ENCODE measurements around the gene FHIT.

FHIT gene

DNA sequence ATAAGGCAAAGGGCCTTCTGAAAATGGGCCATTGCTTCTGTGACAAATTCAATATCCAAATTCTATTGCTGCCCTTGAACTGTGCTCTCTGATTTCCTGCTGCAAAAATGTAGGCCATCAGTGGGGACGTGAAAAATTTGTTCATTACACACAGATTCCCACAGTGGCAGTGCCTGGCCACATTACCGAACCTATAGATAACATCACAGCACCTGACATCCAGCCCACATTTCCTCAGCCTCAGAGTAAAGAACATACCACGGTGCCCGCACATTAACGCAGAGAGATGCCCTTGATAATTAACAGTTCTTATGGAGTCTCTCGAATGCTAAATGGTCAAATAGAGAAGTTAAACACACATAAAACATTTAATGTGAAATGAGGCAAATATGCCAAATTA lies 1269.9 kb downstream of the FHIT start:
- H3K27me3 ChIP-seq (ENCODE audit: control insufficient read depth, insufficient read depth, low read length) = no peaks in the 10 kb centered on the region
- no peaks in the 10 kb centered on the region for H3K4me1 ChIP-seq (ENCODE audit: control insufficient read depth, insufficient read depth, low read length)
- no peak overlapping the region for H3K9ac ChIP-seq (ENCODE audit: low read length)
- H3K27ac ChIP-seq (ENCODE audit: low read depth, low read length) = no peak overlapping the region
- H3K36me3 ChIP-seq (ENCODE audit: control insufficient read depth, insufficient read depth, low read length) = no peaks in the 10 kb centered on the region
- H3K4me3 ChIP-seq (ENCODE audit: low read length) = no peak overlapping the region

GRCh38 chr3:59980576-59980975 lies 1270.7 kb downstream of the FHIT start:
- no peaks in the 10 kb centered on the region for H3K36me3 ChIP-seq (ENCODE audit: control insufficient read depth, insufficient read depth, low read length)
- H3K27me3 ChIP-seq (ENCODE audit: control insufficient read depth, insufficient read depth, low read length) = no peaks in the 10 kb centered on the region
- H3K4me3 ChIP-seq (ENCODE audit: low read length) = no peak overlapping the region
- H3K27ac ChIP-seq (ENCODE audit: low read depth, low read length) = no peak overlapping the region
- no peak overlapping the region for H3K9ac ChIP-seq (ENCODE audit: low read length)
- no peaks in the 10 kb centered on the region for H3K4me1 ChIP-seq (ENCODE audit: control insufficient read depth, insufficient read depth, low read length)

DNA sequence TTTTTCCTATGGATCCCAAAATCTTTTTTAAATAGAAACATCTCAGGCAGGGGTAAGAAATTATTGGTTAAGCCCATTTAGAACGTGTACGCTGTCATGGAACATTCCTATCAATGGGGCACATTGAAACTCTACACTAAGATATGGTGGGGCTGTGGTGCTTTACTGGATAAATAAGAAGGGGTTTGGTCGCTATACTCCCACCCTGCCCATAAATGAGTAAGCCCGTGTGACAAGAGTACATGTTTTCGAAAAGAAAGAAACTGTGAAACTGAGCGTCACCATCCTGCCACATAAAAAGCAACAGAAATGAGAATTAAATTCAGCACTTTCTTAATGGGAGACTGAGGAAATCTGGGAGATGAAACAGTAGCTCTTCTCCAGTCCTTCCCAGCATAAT lies 1271.7 kb downstream of the FHIT start:
- Histone ChIP-seq H3K27me3 (ENCODE audit: control insufficient read depth, insufficient read depth, low read length) (no peaks in the 10 kb centered on the region), H3K36me3 (ENCODE audit: control insufficient read depth, insufficient read depth, low read length) (no peaks in the 10 kb centered on the region), H3K27ac (ENCODE audit: low read depth, low read length) (no peak overlapping the region), H3K4me1 (ENCODE audit: control insufficient read depth, insufficient read depth, low read length) (no peaks in the 10 kb centered on the region), H3K4me3 (ENCODE audit: low read length) (no peak overlapping the region), H3K9ac (ENCODE audit: low read length) (no peak overlapping the region)

DNA sequence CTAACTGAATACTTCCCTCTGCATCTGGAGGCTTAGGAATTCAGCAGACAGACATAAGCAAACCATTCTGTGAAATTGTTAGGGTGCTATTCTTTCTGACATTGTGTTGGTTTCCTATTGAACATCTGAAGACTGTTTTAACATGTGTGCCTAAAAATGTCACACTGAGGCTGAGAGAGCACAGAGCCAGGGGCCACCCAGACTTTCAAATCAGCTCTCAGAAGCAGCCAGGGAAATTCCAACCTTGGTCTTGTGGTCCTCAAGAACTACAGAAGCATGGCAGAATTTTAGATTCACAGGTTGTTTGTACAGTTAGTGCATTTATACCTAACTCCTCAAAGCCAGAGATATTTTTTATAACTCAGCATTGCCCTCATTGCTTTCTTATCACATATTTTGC lies 1272.3 kb downstream of the FHIT start:
- H3K9ac ChIP-seq (ENCODE audit: low read length) = no peak overlapping the region
- no peaks in the 10 kb centered on the region for H3K36me3 ChIP-seq (ENCODE audit: control insufficient read depth, insufficient read depth, low read length)
- H3K4me3 ChIP-seq (ENCODE audit: low read length) = no peak overlapping the region
- no peak overlapping the region for H3K27ac ChIP-seq (ENCODE audit: low read depth, low read length)
- H3K27me3 ChIP-seq (ENCODE audit: control insufficient read depth, insufficient read depth, low read length) = no peaks in the 10 kb centered on the region
- no peaks in the 10 kb centered on the region for H3K4me1 ChIP-seq (ENCODE audit: control insufficient read depth, insufficient read depth, low read length)

DNA sequence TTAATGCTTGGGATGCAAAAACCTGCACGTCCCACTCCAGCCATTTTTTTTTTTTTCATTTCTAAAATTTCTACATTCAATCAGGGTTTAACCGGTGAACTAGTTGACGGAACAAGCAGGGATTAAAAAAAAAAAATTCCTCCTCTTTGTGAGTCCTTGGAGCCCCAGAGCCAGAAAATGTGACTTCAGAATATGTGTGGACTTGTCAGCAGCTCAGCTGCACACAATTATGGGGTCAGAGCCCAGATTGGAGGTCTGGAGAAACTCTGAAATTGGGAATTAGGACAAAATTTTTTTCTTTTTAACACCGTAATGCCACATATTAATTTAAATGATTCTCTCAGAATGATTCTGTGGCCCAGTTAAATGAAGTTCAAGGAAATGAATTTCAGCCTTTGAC lies 1280.5 kb downstream of the FHIT start:
- Histone ChIP-seq H3K4me1 (ENCODE audit: control insufficient read depth, insufficient read depth, low read length) (no peaks in the 10 kb centered on the region), H3K27ac (ENCODE audit: low read depth, low read length) (no peak overlapping the region), H3K9ac (ENCODE audit: low read length) (no peak overlapping the region), H3K27me3 (ENCODE audit: control insufficient read depth, insufficient read depth, low read length) (no peaks in the 10 kb centered on the region), H3K36me3 (ENCODE audit: control insufficient read depth, insufficient read depth, low read length) (no peaks in the 10 kb centered on the region), H3K4me3 (ENCODE audit: low read length) (no peak overlapping the region)

DNA sequence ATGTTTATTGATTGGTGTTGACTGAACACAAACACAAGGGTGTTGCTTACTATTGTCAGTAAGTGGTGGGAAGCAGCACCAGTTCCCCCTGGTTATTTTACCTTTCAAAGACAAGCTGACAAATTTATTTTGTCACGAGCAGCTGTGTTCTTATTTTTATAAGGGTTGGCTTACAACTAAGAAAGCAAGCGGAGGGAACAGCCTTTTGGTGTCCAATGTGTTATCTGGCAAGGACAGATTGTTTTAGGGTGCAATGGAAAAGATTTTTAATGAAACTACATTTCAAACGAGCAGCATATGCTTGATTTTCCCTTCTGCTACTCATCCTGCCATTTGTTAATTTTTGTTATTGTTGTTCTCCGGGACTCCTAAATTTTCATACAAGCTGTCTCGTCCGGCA lies 1280.9 kb downstream of the FHIT start:
- Histone ChIP-seq H3K9ac (ENCODE audit: low read length) (no peak overlapping the region), H3K4me3 (ENCODE audit: low read length) (no peak overlapping the region), H3K4me1 (ENCODE audit: control insufficient read depth, insufficient read depth, low read length) (no peaks in the 10 kb centered on the region), H3K36me3 (ENCODE audit: control insufficient read depth, insufficient read depth, low read length) (no peaks in the 10 kb centered on the region), H3K27ac (ENCODE audit: low read depth, low read length) (no peak overlapping the region), H3K27me3 (ENCODE audit: control insufficient read depth, insufficient read depth, low read length) (no peaks in the 10 kb centered on the region)

DNA sequence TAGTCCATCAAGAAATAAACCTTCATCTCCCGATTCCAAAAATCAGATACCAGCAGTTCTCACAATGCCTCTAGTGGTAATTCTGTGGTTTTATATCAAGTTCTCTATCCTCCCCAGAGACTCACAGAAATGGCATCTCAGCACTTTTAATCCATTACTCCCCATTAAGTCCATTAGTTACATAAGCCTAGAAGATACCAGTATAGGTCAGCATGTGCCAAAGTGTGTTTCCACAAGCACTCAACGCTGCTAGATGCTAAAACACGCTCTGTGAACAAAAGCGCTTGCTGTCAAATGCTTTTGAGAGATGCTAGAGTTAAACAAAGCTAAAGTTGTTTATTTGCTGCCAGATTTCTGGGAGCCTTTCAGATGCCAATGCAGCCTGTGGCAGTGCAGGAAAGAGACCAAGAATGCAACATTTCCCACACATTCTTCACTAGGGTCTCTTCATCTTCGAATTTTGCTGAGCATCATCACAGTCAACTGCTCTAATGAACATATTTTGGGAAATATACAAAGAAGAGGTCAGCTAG lies 1282.7 kb downstream of the FHIT start:
- Histone ChIP-seq H3K27ac (ENCODE audit: low read depth, low read length) (no peak overlapping the region), H3K4me1 (ENCODE audit: control insufficient read depth, insufficient read depth, low read length) (no peaks in the 10 kb centered on the region), H3K36me3 (ENCODE audit: control insufficient read depth, insufficient read depth, low read length) (no peaks in the 10 kb centered on the region), H3K9ac (ENCODE audit: low read length) (no peak overlapping the region), H3K4me3 (ENCODE audit: low read length) (no peak overlapping the region), H3K27me3 (ENCODE audit: control insufficient read depth, insufficient read depth, low read length) (no peaks in the 10 kb centered on the region)

- no peaks in the 10 kb centered on the region for H3K4me1 ChIP-seq (ENCODE audit: control insufficient read depth, insufficient read depth, low read length)
- H3K36me3 ChIP-seq (ENCODE audit: control insufficient read depth, insufficient read depth, low read length) = no peaks in the 10 kb centered on the region
- no peak overlapping the region for H3K27ac ChIP-seq (ENCODE audit: low read depth, low read length)
- H3K4me3 ChIP-seq (ENCODE audit: low read length) = no peak overlapping the region
- no peaks in the 10 kb centered on the region for H3K27me3 ChIP-seq (ENCODE audit: control insufficient read depth, insufficient read depth, low read length)
- no peak overlapping the region for H3K9ac ChIP-seq (ENCODE audit: low read length)
These were observed 1287.6 kb downstream of the FHIT start for GRCh38 chr3:59963676-59964075.

- no peak overlapping the region for H3K4me3 ChIP-seq (ENCODE audit: low read length)
- H3K36me3 ChIP-seq (ENCODE audit: control insufficient read depth, insufficient read depth, low read length) = no peaks in the 10 kb centered on the region
- no peak overlapping the region for H3K27ac ChIP-seq (ENCODE audit: low read depth, low read length)
- H3K27me3 ChIP-seq (ENCODE audit: control insufficient read depth, insufficient read depth, low read length) = no peaks in the 10 kb centered on the region
- H3K9ac ChIP-seq (ENCODE audit: low read length) = no peak overlapping the region
- H3K4me1 ChIP-seq (ENCODE audit: control insufficient read depth, insufficient read depth, low read length) = no peaks in the 10 kb centered on the region
These were observed 1294.1 kb downstream of the FHIT start for GRCh38 chr3:59957150-59957549.

DNA sequence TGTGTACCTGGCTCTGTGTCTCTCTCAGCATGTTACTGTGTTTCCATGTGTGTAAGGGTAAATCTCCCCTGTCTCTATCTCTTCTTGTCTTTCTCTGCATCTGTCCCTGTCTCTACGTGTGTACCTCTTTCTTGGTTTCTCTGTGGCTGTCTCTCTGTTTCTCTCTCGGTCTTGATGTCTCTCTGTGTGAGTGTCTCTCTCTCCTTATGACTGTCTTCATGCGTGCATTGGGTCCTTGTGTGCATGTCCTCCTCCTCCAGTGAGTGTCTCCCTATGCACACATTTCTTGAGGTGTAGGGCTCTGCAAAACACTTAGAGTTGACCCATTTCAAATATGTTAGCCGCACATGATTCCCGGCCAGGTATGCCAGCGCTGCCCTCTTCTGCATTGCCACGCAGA lies 1298.1 kb downstream of the FHIT start:
- Histone ChIP-seq H3K4me1 (ENCODE audit: control insufficient read depth, insufficient read depth, low read length) (no peaks in the 10 kb centered on the region), H3K4me3 (ENCODE audit: low read length) (no peak overlapping the region), H3K9ac (ENCODE audit: low read length) (no peak overlapping the region), H3K36me3 (ENCODE audit: control insufficient read depth, insufficient read depth, low read length) (no peaks in the 10 kb centered on the region), H3K27ac (ENCODE audit: low read depth, low read length) (no peak overlapping the region), H3K27me3 (ENCODE audit: control insufficient read depth, insufficient read depth, low read length) (no peaks in the 10 kb centered on the region)

- H3K36me3 ChIP-seq (ENCODE audit: control insufficient read depth, insufficient read depth, low read length) = no peaks in the 10 kb centered on the region
- no peaks in the 10 kb centered on the region for H3K4me1 ChIP-seq (ENCODE audit: control insufficient read depth, insufficient read depth, low read length)
- H3K27me3 ChIP-seq (ENCODE audit: control insufficient read depth, insufficient read depth, low read length) = no peaks in the 10 kb centered on the region
- H3K9ac ChIP-seq (ENCODE audit: low read length) = no peak overlapping the region
- H3K4me3 ChIP-seq (ENCODE audit: low read length) = no peak overlapping the region
- H3K27ac ChIP-seq (ENCODE audit: low read depth, low read length) = no peak overlapping the region
These were observed 1301.9 kb downstream of the FHIT start for GRCh38 chr3:59949311-59949710.

- Histone ChIP-seq H3K27me3 (ENCODE audit: control insufficient read depth, insufficient read depth, low read length) (no peaks in the 10 kb centered on the region), H3K36me3 (ENCODE audit: control insufficient read depth, insufficient read depth, low read length) (no peaks in the 10 kb centered on the region), H3K4me1 (ENCODE audit: control insufficient read depth, insufficient read depth, low read length) (no peaks in the 10 kb centered on the region), H3K27ac (ENCODE audit: low read depth, low read length) (no peak overlapping the region), H3K9ac (ENCODE audit: low read length) (no peak overlapping the region), H3K4me3 (ENCODE audit: low read length) (no peak overlapping the region)
These were observed 1304.9 kb downstream of the FHIT start for GRCh38 chr3:59946401-59946800.

DNA sequence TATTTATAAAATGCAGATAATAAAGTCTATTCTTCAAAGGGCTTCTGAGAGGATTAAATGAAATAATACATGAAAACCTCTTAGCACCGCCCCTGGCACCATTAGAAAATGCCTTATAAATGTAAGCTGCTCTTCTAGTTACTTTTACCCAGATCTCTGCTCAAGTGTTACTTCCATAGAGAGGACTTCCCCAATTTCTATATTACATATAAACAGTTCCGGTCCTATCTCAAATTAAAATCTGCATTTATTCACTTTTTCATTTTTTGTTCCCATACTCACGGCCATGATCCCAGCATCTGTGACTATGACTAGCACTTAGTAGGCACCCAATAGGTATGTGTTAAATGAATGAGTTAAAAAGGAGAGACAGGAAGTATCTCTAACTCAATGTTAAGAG lies 1310.5 kb downstream of the FHIT start:
- H3K27me3 ChIP-seq (ENCODE audit: control insufficient read depth, insufficient read depth, low read length) = no peaks in the 10 kb centered on the region
- H3K36me3 ChIP-seq (ENCODE audit: control insufficient read depth, insufficient read depth, low read length) = no peaks in the 10 kb centered on the region
- H3K27ac ChIP-seq (ENCODE audit: low read depth, low read length) = no peak overlapping the region
- no peaks in the 10 kb centered on the region for H3K4me1 ChIP-seq (ENCODE audit: control insufficient read depth, insufficient read depth, low read length)
- no peak overlapping the region for H3K9ac ChIP-seq (ENCODE audit: low read length)
- H3K4me3 ChIP-seq (ENCODE audit: low read length) = no peak overlapping the region

Data from rectal smooth muscle tissue (tissue), 1 donor.